Type B pancreatic cell (in vitro differentiated cells): Measurements from ENCODE around the gene SYTL3. TPM values are rescaled to one million over a fixed set of nuclear protein-coding genes. Genes with fewer than 3 reads are reported as not detected.
A peak's percentile ranks its signal among the peaks of the same experiment; 100 is the strongest.
"Not testable (repeated sequence)": the region's sequence is repeated elsewhere in the genome, so short reads cannot be mapped to it uniquely, and the experiment has no call there.

Experiments
- DNase-seq: peaks from one replicate; pipeline ENCODE4 v3.0.0; 2021; ENCODE audit warnings: mixed read lengths; ENCODE audit not compliant: unreplicated experiment; ENCODE audit errors: extremely low spot score
- H3K27ac Mint-ChIP-seq: 2 replicates; pipeline ENCODE4 v1.8.0; 2021; ENCODE audit warnings: mild to moderate bottlenecking, mixed read lengths
- H3K27me3 Mint-ChIP-seq: 2 replicates; pipeline ENCODE4 v1.8.0; 2021; ENCODE audit warnings: mixed read lengths
- H3K36me3 Mint-ChIP-seq: 2 replicates; pipeline ENCODE4 v1.8.0; 2021; ENCODE audit warnings: mixed read lengths
- H3K4me1 Mint-ChIP-seq: one replicate; pipeline ENCODE4 v1.8.0; 2021; ENCODE audit warnings: mixed read lengths; ENCODE audit not compliant: unreplicated experiment
- H3K4me3 Mint-ChIP-seq: 2 replicates; pipeline ENCODE4 v1.8.0; 2021; ENCODE audit warnings: mild to moderate bottlenecking, mixed read lengths
- H3K9me3 Mint-ChIP-seq: 2 replicates; pipeline ENCODE4 v1.8.0; 2021; ENCODE audit warnings: mixed read lengths
- long read RNA-seq: library from polyadenylated mRNA; unstranded; transcript quantifications from one replicate; pipeline ENCODE4 v2.0.0, GENCODE V29; 2020
- total RNA-seq: library from RNA; stranded (reverse); gene quantifications from 2 replicates; pipeline ENCODE4 v1.2.1, GENCODE V29; 2021; ENCODE audit warnings: low replicate concordance
- TF ChIP-seq, protein P1 (sequence below): fragments of 200-600 bp; sonication (generic); conservative IDR thresholded peaks from 2 replicates; pipeline ENCODE4 v1.5.0; 2021; ENCODE audit warnings: antibody characterized with exemption, mild to moderate bottlenecking

SYTL3 gene, protein sequence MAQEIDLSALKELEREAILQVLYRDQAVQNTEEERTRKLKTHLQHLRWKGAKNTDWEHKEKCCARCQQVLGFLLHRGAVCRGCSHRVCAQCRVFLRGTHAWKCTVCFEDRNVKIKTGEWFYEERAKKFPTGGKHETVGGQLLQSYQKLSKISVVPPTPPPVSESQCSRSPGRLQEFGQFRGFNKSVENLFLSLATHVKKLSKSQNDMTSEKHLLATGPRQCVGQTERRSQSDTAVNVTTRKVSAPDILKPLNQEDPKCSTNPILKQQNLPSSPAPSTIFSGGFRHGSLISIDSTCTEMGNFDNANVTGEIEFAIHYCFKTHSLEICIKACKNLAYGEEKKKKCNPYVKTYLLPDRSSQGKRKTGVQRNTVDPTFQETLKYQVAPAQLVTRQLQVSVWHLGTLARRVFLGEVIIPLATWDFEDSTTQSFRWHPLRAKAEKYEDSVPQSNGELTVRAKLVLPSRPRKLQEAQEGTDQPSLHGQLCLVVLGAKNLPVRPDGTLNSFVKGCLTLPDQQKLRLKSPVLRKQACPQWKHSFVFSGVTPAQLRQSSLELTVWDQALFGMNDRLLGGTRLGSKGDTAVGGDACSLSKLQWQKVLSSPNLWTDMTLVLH
- total RNA-seq: 2.2 and 2.8 TPM in 2 replicates
- long read RNA-seq, partial matches to known transcripts: 5 of 13 reads
- long read RNA-seq, other reads (novel, unspliced or antisense): 8 of 13 reads

DNA sequence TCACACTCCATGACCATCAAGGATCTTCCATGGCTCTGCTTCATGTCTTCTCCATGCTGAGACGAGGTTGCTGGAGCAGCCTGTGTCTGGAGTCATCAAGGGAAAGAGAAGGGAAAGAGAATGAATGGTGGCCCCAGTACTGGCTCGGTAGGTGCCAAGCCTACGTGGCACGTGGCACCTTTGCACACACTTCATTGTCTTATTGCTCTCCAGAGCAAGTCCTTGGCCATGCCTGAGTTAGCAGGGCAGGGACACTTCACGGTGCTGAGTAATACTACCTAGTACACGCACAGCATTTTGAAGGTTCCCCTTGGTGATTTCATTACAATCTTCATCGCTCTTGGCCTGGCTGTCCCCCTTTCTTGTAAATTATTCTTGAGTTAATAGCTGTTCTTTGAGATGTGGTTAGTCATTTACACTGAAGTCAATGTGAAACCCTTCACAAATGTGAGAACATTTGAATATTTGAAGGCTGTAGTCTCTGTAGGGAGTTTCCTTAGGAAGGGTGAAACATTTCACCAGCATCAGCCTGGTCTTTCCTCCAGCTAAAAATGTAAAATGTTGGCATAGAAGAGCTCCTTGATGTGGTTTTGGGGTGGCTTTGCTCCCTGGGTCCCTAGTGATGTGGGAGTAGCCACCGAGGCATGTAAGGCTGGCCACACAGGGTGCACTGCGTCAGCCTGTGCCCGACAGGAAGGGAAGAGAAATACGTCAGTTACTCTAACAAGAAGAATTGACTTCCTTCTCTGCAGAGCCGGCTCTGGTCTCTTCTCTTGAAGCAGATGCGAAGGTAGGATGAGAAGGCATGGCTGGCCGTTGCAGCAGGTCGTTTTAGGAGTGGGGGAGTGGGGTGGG, at the start of gene SYTL3:
SYTL3 (plus strand) TSS at position 766 of the 855 bp plus-strand sequence. CDS start 13,215 bp downstream, outside the sequence.
- H3K4me1 Mint-ChIP-seq: peaks cover 25% of the 10 kb centered on the region
- no peak within 1 kb of the TSS for H3K27ac Mint-ChIP-seq
- H3K4me3 Mint-ChIP-seq: no peak within 1 kb of the TSS
- no peaks in the 10 kb centered on the region for H3K36me3 Mint-ChIP-seq
- no peaks in the 10 kb centered on the region for H3K9me3 Mint-ChIP-seq
- DNase-seq: peak; percentile 36
- TF ChIP-seq, protein P1, sequence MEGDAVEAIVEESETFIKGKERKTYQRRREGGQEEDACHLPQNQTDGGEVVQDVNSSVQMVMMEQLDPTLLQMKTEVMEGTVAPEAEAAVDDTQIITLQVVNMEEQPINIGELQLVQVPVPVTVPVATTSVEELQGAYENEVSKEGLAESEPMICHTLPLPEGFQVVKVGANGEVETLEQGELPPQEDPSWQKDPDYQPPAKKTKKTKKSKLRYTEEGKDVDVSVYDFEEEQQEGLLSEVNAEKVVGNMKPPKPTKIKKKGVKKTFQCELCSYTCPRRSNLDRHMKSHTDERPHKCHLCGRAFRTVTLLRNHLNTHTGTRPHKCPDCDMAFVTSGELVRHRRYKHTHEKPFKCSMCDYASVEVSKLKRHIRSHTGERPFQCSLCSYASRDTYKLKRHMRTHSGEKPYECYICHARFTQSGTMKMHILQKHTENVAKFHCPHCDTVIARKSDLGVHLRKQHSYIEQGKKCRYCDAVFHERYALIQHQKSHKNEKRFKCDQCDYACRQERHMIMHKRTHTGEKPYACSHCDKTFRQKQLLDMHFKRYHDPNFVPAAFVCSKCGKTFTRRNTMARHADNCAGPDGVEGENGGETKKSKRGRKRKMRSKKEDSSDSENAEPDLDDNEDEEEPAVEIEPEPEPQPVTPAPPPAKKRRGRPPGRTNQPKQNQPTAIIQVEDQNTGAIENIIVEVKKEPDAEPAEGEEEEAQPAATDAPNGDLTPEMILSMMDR: no peak
- H3K27me3 Mint-ChIP-seq: no peaks in the 10 kb centered on the region

DNA sequence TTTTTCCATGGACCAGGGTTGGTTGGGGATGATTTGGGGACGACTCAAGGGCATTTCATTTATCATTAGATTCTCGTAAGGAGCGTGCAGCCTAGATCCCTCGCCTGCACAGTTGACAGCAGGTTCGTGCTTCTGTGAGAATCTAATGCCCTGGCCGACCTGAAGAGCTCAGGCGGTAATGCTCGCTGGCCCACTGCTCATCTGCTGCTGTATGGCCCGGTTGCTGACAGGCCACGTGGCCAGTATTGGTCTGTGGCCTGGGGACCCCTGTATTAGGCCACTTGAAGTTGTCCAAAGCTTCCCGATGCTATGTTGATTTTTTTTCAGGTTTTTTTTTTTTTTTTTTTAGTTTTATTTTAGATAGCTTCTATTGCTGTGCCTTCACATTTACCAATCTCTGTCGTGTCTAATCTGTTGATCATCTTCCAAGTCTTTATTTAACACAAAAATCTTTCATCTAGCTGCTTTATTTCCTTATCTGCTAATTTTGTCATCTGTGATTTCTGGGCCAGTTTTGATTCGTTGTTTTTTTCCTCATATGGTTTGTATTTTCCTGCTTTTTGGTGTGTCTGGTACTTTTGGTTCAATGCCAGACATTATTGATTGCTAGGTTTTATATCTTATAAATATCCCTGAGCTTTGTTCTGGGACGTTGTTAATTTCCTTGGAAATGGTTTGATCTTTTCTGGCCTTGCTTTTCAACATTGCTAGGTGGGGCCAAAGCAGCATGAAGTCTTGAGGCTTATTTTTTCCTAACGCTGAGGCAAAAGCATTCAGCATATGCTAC, 46.4 kb upstream of the SYTL3 start:
- TF ChIP-seq, protein P1: no peak
- H3K9me3 Mint-ChIP-seq: no peaks in the 10 kb centered on the region
- H3K27ac Mint-ChIP-seq: no peak overlapping the region
- peak; percentile 37 for DNase-seq
- H3K4me3 Mint-ChIP-seq: no peak overlapping the region
- no peaks in the 10 kb centered on the region for H3K27me3 Mint-ChIP-seq
- no peaks in the 10 kb centered on the region for H3K4me1 Mint-ChIP-seq
- H3K36me3 Mint-ChIP-seq: peaks cover 10% of the 10 kb centered on the region

DNA sequence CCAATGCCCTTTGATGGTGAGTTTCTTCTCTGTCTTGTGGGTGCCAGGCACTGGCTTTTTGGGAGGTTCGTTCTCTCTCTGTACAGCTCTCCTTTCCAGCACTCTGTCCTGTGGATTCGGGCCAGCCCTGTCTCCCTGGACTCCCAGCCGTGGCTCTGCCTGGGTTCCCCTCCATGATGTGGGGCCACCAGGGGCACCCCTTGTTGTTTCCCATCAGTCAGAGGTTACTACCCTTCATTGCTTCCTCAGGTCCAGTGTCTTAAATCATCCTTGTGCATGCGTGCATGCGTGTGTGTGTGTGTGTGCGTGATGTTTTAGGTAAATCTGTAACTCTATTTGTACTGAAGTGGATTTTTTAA, 45.8 kb upstream of the SYTL3 start:
- TF ChIP-seq, protein P1: no peak
- no peaks in the 10 kb centered on the region for H3K27me3 Mint-ChIP-seq
- H3K9me3 Mint-ChIP-seq: no peaks in the 10 kb centered on the region
- no peaks in the 10 kb centered on the region for H3K4me1 Mint-ChIP-seq
- no peak overlapping the region for H3K4me3 Mint-ChIP-seq
- peak; percentile 34 for DNase-seq
- H3K36me3 Mint-ChIP-seq: peaks cover 10% of the 10 kb centered on the region
- H3K27ac Mint-ChIP-seq: no peak overlapping the region

DNA sequence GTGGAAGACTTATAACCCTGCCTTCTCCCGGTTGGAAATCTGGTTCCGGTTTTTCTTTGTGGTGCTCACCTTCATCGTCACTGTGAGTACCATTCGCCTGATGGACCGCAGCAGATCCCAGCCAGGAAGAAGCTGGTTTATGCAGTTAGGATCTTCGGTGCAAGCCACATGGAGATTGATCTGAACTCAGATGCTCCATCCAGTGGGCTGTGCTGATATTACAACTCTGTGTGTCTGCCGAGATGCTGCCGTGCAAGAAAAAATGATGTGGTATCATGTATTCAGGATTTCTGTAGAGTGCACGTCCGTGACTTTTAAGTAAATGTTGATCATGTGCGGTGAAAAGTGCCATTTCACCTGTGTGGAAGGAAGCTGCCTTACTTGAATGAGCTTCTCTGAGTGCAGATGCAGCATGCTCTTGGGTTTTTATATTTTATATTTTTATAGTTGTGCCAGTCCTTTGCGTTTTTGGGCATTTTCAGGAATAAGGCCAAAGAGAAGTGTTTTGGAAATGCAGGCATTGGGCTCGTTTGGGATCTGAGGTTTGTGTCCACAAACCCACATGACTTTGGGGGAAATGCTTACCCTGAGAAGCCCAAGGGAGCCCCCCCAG, 44.5 kb upstream of the SYTL3 start:
- peaks cover 10% of the 10 kb centered on the region for H3K36me3 Mint-ChIP-seq
- H3K27me3 Mint-ChIP-seq: no peaks in the 10 kb centered on the region
- no peaks in the 10 kb centered on the region for H3K9me3 Mint-ChIP-seq
- no peaks in the 10 kb centered on the region for H3K4me1 Mint-ChIP-seq
- H3K27ac Mint-ChIP-seq: no peak overlapping the region
- DNase-seq: peak; percentile 73
- no peak overlapping the region for H3K4me3 Mint-ChIP-seq
- TF ChIP-seq, protein P1: peak; percentile 89

DNA sequence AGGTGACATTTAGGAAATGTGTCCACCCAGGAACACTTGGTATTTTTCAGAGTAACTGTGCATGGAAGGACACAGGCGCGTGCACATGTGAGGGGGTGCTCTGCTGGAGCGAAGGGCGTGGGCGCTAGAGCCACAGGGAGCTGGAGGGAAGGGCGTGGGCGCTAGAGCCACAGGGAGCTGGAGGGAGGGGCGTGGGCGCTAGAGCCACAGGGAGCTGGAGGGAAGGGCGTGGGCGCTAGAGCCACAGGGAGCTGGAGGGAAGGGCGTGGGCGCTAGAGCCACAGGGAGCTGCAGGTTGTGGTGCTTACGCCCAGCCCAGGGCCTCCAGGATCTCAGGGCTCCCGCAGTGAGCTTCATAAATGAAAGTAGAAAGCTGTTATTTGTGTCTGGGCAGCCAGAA, 43.8 kb upstream of the SYTL3 start:
- H3K27ac Mint-ChIP-seq, H3K4me3 Mint-ChIP-seq, H3K4me1 Mint-ChIP-seq, H3K27me3 Mint-ChIP-seq, H3K9me3 Mint-ChIP-seq, H3K36me3 Mint-ChIP-seq: not testable (repeated sequence)
- DNase-seq: peak; percentile 44
